NCI-H146 (cell line): ENCODE results near the gene FGF2.
"Not testable (repeated sequence)": the region's sequence is repeated elsewhere in the genome, so short reads cannot be mapped to it uniquely, and the experiment has no call there.

ENCODE experiments used
- DNase-seq: peaks from one replicate; lab custom pipeline; 2025; lab: John Stamatoyannopoulos, UW

Gene FGF2

DNA sequence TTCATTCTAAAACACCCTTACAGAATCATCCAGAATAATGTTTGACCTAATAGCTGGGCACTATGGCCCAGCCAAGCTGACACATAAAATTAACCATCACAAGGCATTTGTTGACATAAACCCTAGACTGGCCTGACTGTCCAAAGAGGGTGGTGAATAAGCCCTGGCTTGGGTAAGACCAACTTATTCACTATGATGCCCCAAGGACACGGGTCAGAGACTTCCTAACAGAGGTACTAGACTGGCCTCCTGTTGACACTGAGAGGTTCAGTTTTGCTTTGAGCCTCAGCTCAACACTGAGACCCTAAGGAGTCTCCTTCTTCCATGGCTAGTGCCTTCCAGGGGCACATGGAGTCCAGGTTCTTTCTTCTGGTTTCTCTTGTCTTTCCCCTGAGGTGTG, 21.3 kb downstream of the FGF2 start:
- DNase-seq, result no peak

DNA sequence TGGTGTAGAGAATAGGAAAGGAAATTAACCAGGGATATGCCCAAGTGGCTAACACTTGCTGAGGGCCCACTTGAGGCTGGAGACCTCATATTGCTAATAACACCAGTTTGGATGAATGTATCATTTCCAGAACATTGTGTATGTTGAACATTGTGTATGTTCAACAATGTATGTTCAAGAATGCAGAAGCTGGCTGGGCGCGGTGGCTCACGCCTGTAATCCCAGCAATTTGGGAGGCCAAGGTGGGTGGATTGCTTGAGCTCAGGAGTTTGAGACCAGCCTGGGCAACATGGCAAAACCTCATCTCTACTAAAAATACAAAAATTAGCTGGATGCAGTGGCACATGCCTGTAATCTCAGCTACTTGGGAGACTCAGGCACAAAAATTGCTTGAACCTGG, 23.2 kb downstream of the FGF2 start:
- not testable (repeated sequence) for DNase-seq

DNA sequence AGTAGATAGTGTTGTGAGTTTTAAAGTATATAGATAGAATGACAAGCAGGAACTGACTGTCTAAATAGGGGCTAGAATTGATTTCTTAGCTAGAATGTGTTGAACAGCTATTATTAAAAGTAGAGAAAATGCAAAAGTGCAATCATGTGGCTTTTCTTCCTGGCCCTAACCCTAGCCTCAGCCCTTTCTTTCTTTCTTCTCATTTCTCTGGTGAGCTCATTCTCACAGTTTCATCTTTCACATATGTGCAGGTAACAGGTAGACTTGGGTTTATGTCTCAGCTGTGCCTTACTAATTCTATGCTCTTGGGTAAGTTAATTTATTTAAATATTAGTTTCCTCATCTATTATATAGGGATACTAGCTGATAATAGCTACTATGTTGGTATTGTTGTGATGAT, 24.9 kb downstream of the FGF2 start:
- no peak for DNase-seq

DNA sequence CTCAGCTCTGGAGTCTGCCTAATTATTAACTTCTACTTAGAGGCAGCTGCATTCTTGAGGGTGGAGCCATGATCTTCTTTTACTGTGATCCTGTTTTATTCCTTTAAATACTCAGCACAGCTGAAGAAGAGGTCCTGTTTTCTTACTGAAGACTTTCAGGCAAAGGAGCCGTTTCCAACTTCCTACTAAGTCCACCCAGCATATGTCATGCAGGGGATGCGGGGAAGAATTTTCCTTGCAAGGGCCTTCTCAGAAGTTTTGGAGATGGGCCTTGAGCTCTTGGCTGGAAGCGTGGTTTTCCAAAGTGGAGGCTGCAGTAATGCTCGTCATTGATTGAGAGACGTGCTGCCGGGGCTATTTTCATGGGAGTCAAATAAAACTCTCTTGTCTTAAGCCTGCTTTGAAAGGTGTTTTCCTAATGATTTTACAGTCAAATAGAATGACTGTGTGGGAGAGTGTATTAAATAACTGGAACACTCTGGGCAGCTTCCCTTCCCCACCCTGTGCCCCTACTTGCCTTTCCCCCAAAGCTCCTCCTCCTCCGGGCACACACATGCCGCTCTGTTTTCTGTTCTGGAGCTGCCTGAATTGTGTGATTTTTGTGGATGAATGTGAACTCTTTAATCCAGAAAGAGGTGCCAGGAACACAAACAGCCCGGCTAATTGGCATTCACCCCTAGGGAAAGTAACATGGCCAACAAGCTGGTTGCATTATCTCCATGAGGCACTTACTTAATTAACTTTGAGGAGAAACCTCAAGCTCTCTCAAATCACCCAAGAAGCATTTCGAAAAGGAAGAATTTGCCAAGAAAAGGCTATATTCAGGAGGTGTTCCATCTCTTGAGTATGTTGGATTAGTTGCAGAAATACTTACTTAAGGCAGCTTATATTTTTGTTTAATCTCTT, 28.1 kb downstream of the FGF2 start:
- no peak for DNase-seq

DNA sequence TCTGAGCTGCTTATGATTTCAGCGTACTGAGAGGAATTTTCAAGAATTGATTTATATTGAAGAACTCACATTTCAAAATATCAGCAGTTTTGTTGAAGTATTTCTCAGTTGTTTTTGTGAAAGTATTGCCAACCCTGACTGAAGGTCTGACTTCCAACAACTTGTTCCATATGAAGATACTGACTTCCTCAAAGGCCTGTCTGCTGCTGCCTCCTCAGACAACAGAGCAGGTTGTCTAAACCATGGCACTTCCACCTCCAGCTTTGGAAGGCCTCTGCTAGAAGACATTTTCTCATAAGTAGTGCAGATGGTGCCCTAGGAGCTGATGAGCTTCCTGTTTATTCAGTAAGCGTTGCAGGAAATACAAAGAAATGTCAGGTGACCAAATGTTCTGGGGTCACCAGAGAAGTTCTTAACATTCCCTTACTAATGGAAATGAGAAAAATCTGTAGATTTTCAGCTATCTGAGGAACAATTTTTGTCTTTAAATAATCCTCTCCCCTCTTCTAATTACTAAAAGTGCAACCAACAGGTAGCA, 28.8 kb downstream of the FGF2 start:
- no peak for DNase-seq

DNA sequence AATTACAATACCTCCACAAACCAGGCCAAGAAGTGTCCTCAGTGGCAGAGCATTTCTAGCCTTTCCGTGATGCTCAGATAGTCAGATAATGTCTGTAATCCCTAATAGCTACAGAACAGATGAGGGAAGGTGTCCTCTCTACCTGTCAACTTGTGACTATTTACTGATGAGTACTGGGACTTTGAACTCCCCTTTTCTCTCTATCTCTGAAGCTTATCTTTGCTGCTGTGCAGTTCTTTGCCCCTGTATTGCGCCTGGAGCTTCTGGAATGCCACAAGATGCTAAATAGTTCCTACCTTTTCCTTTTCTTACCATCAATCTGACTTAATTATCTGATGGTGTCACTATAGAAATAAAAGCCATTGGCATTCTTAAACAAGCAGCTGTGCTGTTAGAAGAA, 30.5 kb downstream of the FGF2 start:
- no peak for DNase-seq

DNA sequence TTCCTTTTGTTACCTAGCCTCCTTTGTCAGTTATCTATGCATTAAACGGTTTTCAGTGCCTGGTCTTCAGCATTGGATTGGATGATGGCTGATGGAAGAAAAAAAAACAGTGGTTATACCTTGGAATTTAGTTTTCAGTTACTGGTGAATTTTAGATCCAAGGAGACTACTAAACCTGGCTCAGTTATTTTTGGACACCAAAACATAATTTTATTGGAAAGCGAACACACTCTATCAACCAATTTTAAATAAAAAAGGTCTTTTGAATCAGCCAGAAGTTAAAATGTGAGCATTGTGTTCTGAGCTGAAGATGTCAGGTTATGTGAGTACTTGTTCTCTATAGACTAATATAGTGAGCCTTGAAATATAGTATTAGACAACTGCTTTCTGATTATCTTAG, 32.1 kb downstream of the FGF2 start:
- DNase-seq, result no peak

DNA sequence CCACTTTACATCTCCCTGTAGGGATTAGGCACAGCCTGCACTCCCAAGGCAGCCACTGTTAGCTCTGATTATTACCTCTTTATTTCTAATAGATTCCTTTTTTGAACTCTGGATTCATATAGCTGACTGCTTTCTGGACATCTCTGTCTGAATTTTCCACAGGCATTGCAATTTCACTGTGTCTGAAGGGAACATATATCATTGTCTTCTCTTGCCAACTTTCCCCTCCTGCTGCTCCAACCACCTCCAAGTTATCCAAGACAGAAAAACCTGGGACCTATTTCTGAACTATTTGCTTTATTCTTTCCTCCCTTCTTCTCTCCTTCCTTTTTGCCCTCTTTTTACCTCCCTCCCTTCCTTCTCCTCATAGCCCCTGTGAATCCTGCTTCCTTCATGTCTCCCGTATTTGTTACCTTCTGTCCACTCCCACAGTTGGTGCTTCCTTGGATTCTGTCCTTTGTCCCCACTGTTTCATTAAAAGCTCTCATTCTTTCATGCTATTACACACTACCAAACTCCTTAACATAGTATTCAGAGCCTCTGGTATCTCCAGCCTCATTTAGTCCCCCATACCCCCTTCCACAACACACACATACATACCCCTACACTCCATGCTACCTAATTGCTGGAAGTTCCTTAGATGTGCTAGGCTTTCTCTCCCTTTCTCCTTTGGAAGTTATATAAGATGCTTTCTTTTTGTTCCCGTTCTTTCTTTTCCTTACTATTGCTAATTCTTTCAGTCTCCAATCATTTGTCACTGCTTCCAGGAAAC, 34.7 kb downstream of the FGF2 start:
- no peak for DNase-seq

DNA sequence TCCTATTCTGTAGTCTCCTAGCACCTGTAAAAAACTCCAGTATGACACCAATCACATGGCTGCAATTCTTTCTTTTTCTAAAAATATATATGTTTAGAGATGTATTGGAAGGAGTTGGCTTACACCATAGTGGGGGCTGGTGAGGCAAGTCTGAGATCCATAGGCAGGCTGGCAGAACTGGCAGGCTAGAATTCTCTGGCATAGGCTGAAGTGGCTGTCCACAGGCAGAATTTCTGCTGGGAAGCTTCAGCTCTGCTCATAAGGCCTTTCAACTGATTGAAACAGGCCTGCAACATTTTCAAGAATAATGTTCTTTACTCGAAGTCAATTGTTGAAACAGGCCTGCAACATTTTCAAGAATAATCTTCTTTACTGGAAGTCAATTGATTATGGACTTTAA, 37.0 kb downstream of the FGF2 start:
- DNase-seq, result no peak

DNA sequence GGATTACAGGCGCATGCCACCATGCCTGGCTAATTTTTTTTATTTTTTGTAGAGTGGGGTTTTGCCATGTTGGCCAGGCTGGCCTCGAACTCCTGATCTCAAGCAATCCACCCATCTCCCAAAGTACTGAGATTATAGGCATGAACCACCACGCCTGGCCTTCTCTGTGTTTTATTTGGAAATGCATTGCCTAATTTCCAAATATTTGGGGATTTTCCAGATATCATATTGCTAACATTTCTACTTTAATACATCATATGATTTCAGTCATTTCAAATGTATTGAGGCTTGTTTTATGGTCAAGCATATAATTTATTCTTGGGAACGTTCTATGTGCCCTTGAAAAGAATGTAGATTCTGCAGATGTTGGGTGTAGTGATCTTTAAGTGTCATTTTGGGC, 38.8 kb downstream of the FGF2 start:
- no peak for DNase-seq

DNA sequence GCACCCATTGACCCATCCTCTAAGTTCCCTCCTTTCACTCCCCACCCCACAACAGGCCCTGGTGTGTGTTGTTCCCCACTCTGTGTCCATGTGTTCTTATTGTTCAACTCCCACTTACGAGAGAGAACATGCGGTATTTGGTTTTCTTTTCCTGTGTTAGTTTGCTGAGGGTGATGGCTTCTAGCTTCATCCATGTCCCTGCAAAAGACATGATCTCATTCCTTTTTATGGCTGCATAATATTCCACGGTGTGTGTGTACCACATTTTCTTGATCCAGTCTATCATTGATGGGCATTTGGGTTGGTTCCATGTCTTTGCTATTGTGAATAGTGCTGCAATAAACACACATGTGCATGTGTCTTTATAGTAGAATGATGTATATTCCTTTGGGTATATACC, 41.6 kb downstream of the FGF2 start:
- not testable (repeated sequence) for DNase-seq

DNA sequence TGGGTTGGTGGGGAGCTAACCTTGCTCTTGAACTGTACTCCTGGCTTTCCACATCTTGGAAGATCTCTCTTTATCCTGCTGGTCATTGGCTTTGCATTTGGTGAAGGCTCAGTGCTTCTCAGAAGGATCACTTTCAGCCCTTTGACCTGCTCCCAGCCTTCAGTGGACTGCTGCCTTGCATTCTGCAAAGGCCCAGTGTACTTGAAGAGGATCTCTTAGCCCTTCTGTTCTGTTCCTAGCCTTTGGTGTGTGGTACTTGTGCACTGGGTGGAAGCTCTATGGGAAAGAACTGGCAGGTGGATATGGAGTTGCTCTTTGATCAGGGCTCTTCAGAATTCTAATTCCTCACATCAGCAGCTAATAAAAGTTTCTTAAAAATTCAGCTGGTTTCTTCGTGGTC, 46.5 kb downstream of the FGF2 start:
- DNase-seq, result no peak

DNA sequence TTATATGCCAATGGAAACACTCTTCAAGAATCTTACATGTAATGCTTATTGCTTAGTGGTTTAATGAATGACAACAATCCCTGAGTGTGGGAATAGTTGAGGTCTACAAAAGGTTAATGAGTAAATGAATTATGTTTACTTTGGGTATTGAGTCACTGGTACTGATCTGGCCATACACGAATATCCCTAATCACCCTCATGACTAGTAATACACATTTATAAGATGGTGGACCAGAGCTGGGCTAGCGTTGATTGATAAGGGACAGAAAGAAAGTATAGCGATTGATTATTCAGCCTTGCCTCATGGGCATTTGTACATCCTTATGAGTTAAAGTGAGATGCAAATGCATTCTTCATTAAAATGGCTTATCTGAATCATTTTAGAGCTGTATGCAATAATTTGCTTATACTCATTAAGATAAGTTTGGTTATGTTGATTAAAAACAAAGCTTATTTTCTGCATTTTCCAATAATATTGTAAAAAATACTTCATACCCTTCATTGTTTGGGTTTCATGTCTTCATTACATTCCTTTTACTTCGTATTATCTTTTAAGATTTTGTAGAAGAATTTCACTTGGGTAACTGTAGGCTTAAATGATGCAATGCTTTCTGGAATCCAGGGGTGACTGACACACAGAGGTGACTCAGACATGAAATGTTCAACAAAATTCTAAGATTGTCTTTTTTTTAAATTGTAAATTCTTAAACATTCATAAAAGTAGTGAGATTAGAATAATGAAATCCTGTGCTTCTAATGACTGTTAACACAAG, 47.4 kb downstream of the FGF2 start:
- DNase-seq, result no peak

DNA sequence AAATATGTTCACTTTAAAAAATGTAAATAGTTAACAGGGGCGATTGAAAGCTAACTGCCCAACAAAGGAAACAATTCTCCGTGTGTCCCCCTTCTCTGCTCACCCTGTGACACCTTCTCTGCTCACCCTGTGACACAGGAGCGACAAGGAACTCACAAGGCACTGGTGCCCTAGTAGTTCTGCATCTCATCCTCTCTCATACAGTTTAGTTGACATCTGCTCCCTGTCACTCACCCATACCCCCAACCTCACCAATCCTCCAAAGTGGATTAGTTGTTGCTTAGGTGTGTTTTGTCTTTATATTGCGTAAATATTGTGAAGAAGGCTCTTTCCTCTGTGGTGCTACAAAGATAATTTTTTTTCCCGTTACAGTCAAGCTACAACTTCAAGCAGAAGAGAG, 49.3 kb downstream of the FGF2 start:
- DNase-seq, result no peak

DNA sequence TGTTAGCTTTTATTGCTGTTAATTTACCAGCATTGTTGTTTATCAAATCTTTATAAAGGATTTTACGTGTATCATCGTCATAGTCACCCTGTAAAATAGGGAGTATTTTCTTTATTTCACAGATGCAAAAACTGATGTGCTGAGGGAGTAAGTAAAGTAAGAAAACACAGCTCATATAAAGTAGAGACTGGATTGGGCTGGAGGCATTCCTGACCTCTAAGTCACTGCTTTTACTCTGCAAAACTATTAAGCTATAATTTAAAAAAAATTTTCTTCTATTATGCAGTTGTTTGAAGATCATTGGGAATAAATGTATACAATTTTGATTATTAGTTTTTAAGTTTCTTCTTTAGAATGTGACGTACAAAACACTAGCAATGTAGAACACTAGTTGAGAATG, 49.8 kb downstream of the FGF2 start:
- DNase-seq, result no peak

DNA sequence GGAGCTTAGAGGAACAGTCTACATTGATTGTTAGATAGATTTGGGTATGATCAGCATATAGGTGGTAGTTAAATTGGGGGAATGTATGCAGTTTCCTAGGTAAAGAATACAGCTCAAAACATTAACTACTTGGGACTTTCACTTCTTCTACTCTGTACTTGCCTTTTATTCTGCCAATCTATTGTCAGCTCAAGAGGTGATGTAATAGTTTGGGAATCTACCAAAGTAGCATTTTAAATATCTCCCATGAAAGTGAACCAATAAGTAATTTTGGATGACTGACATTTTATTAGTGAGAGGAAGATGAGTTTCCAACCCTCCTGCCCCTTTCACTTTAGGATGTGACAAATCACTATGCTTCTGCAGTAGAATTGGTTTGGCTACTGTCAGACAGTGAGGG, 52.4 kb downstream of the FGF2 start:
- no peak for DNase-seq

DNA sequence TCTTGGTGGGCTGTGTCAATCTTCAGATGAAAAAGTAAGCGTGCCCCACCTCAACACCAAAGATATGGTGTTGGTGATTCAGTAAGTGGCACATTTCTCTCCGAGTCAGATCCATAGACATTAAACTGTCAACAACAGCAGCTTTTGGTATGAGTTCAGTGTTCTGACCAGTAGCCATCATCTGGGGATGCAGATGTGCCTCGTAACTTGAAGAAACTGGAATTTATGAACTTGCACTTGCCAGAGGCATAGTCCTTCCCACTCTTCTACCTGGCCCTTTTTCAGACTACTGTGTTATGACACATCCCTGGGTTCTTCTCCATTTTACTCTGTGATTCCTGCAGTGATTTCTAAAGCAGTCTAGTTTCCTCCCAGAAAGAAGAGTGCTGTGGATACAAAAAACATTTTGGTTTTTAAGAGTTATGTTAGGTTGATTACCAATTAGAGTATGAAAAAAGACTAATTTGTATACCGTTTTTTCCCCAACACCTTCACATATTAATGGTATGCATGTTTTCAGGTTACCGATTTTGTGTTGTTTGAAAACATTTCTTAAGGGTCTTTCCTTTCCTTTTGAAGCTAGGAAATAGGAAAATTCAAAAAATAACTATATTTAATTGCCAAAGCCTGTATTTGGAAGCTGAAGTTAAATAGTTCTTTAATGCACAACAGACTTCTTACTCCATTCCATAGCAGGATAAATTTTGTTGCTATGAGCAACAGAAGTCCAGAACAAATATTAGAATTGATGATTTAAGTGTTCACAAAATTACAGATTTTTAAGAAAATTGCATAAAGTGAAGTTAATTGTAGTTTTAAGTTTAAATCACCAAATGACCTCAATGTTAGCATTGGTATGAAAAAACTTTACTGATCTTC, 56.5 kb downstream of the FGF2 start:
- DNase-seq, result no peak

DNA sequence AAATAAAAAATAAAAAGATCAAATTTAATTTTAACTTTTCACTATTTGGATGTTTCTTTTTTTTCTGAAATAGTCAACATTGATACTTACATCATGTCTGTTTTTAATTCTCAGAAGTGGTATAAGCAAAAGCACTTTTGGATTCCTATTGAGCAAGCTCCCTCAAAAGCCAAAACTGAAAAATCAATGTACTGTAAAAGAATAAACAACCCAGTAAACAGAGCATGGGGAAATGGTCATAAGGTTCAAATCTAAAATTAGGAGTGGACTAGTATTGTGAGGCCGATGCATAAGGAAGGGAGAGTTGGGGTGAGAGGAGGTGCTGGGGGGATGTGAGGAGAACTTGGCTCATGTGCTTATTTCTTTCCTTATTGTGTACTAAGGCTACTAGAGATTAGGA, 57.9 kb downstream of the FGF2 start:
- DNase-seq, result no peak

DNA sequence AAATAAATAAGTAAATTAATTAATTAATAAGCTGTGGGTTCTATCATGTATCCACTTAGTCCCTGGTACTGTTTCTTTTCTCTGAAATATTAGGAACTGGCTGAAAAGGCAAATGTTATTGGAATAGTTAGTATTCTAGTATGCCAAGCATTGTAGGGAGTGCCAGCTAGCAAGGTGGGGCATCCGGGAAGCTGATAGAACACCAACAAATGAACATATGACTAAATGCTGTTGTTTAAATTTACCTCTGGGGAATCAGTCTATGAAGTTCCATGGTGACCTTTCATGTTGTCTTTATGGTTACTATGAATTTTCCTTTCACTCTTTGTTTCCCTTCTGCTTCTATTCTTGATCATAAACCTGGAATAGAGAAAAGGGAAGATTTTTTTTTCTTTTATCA, 63.1 kb downstream of the FGF2 start:
- DNase-seq, result no peak

DNA sequence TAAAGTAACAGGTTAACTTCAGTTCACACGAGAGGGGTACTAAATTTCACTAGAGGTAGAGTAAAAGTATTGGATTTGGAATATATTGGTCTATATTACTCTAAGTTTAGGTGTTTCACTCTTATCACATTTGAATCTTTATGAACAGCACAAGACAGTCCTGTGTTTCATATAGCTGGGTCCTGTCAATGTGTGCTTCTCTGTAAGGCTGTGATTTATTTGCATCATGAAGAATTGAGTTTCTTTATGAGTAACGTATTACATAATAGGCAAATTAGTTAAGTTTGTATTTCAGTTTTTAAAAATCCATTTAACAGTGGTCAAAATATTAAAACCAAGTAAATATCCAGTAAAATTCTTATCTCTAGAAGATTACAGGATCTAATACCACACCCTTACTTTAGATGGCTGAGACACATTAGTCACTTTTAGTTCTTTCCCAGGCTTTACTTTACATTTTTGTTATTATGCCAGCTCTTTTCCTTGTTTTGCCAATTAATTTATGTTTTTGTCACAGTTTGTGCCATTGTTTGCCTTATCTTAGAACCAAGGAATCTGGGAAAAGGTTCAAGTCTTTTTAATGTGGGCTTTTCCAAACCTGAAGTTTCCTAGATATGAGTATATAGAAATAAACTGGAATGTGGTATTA, 63.6 kb downstream of the FGF2 start:
- DNase-seq, result no peak

DNA sequence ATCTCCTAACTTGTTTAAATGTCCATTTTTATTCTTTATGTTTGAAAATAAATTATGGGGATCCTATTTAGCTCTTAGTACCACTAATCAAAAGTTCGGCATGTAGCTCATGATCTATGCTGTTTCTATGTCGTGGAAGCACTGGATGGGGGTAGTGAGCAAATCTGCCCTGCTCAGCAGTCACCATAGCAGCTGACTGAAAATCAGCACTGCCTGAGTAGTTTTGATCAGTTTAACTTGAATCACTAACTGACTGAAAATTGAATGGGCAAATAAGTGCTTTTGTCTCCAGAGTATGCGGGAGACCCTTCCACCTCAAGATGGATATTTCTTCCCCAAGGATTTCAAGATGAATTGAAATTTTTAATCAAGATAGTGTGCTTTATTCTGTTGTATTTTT, 68.2 kb downstream of the FGF2 start:
- no peak for DNase-seq
